CD14-positive monocyte (primary cell): ENCODE results near the gene ADAM23. TPM values are rescaled to one million over a fixed set of nuclear protein-coding genes. Genes with fewer than 3 reads are reported as not detected.

ENCODE experiments used
- DNase-seq, 3 donors: peaks; one replicate each; pipeline ENCODE4 v3.0.0-alpha.2; 2011 to 2022
- H2AFZ ChIP-seq: 2 replicates; pipeline ENCODE4 v1.6.0; 2012; ENCODE audit warnings: mild to moderate bottlenecking, low read depth, low read length, inconsistent platforms; ENCODE audit not compliant: insufficient read depth, poor library complexity, severe bottlenecking
- H3K27ac ChIP-seq, 2 donors: 1 replicate in 1 of 2; 2 replicates in 1 of 2; pipeline ENCODE4 v1.5.1; 2012 to 2013; ENCODE audit warnings: low read length in 2 of 2, control low read depth in 1 of 2, inconsistent platforms in 1 of 2, low read depth in 1 of 2, mild to moderate bottlenecking in 1 of 2
- H3K27me3 ChIP-seq, 2 donors: one replicate each; pipeline versions ENCODE4 v1.6.0 to v1.6.1; 2011 to 2013; ENCODE audit warnings: low read length in 2 of 2; ENCODE audit not compliant: control insufficient read depth in 2 of 2, insufficient read depth in 2 of 2
- H3K36me3 ChIP-seq, 2 donors: replicated peaks in 1 of 2; 1 replicate in 1 of 2; 2 replicates in 1 of 2; pipeline versions ENCODE4 v1.5.1 to v1.6.1; 2012 to 2013; ENCODE audit warnings: low read length in 2 of 2, control low read depth in 1 of 2, inconsistent platforms in 1 of 2, mild to moderate bottlenecking in 1 of 2; ENCODE audit not compliant: insufficient read depth in 2 of 2, control insufficient read depth in 1 of 2
- H3K4me1 ChIP-seq, 2 donors: 1 replicate in 1 of 2; 2 replicates in 1 of 2; pipeline versions ENCODE4 v1.5.1 to v1.6.1; 2012 to 2013; ENCODE audit warnings: low read length in 2 of 2, control low read depth in 1 of 2, inconsistent platforms in 1 of 2, mild to moderate bottlenecking in 1 of 2, moderate library complexity in 1 of 2; ENCODE audit not compliant: insufficient read depth in 2 of 2, control insufficient read depth in 1 of 2
- H3K4me2 ChIP-seq: replicated peaks from 2 replicates; pipeline ENCODE3; 2012; ENCODE audit warnings: low read length, moderate library complexity, mild to moderate bottlenecking; ENCODE audit not compliant: poor library complexity, severe bottlenecking; ENCODE audit errors: extremely low read depth
- H3K4me3 ChIP-seq, 3 experiments: fragments of 200-600 bp in 1 of 3; sonication (generic) in 1 of 3; replicated peaks in 1 of 3; 1 replicate in 2 of 3; 2 replicates in 1 of 3; pipeline ENCODE4 v1.5.1; 2011 to 2013; ENCODE audit warnings: low read length in 3 of 3, mild to moderate bottlenecking in 3 of 3, control low read depth in 2 of 3, low read depth in 2 of 3, inconsistent platforms in 1 of 3, moderate library complexity in 1 of 3
- H3K79me2 ChIP-seq: 2 replicates; pipeline ENCODE4 v1.6.0; 2012; ENCODE audit warnings: mild to moderate bottlenecking, control low read depth, inconsistent platforms, low read length, moderate library complexity; ENCODE audit not compliant: insufficient read depth
- H3K9ac ChIP-seq: 2 replicates; pipeline ENCODE4 v1.6.0; 2017; ENCODE audit warnings: low read length, mild to moderate bottlenecking; ENCODE audit not compliant: insufficient read depth, poor library complexity, severe bottlenecking
- H3K9me3 ChIP-seq, 2 donors: replicated peaks in 1 of 2; 1 replicate in 1 of 2; 2 replicates in 1 of 2; pipeline versions ENCODE4 v1.5.1 to v1.6.1; 2012 to 2013; ENCODE audit warnings: low read length in 2 of 2, control low read depth in 1 of 2; ENCODE audit not compliant: control insufficient read depth in 1 of 2, insufficient read depth in 1 of 2
- H4K20me1 ChIP-seq: 2 replicates; pipeline ENCODE4 v1.6.0; 2012; ENCODE audit warnings: mild to moderate bottlenecking, low read length, control low read depth, moderate library complexity; ENCODE audit not compliant: insufficient read depth
- H3K27ac Mint-ChIP-seq, 7 donors: one replicate each; pipeline ENCODE4 v1.8.0; 2020; ENCODE audit warnings: mild to moderate bottlenecking in 7 of 7, mixed read lengths in 7 of 7, moderate library complexity in 6 of 7, inconsistent platforms in 2 of 7
- H3K27me3 Mint-ChIP-seq, 3 donors: one replicate each; pipeline ENCODE4 v1.8.0; 2021 to 2022; ENCODE audit warnings: low read depth in 3 of 3, mild to moderate bottlenecking in 3 of 3, mixed read lengths in 3 of 3, moderate library complexity in 3 of 3, inconsistent platforms in 1 of 3
- H3K36me3 Mint-ChIP-seq, 2 donors: one replicate each; pipeline ENCODE4 v1.8.0; 2020; ENCODE audit warnings: mixed read lengths in 2 of 2, inconsistent platforms in 1 of 2, mild to moderate bottlenecking in 1 of 2
- H3K4me1 Mint-ChIP-seq: one replicate; pipeline ENCODE4 v1.8.0; 2020; ENCODE audit warnings: mild to moderate bottlenecking, mixed read lengths
- H3K4me3 Mint-ChIP-seq, 2 donors: one replicate each; pipeline ENCODE4 v1.8.0; 2020; ENCODE audit warnings: mild to moderate bottlenecking in 2 of 2, mixed read lengths in 2 of 2, moderate library complexity in 1 of 2
- H3K9me3 Mint-ChIP-seq, 7 donors: one replicate each; pipeline ENCODE4 v1.8.0; 2020 to 2022; ENCODE audit warnings: mixed read lengths in 7 of 7, mild to moderate bottlenecking in 6 of 7, moderate library complexity in 6 of 7, inconsistent platforms in 2 of 7
- CTCF ChIP-seq: fragments of 200-600 bp; IDR thresholded peaks from one replicate; pipeline ENCODE4 v1.8.0; 2022; ENCODE audit warnings: antibody characterized with exemption, mild to moderate bottlenecking
- WGBS: methylation state at CpG from one replicate; pipeline ENCODE4 v1.1.5; 2013; ENCODE audit warnings: missing lambda C conversion rate; ENCODE audit not compliant: insufficient coverage; 5-methylcytosine and 5-hydroxymethylcytosine counted together
- intact Hi-C, 2 donors: fragments of 100-400 bp; cut with micrococcal nuclease; formaldehyde crosslinking; loops; one replicate each; pipeline versions ENCODE4 v1.15.0 to v1.15.1; 2023
- polyA plus RNA-seq, 3 donors: library from polyadenylated mRNA; depleted of rRNA in 1 of 3; unstranded in 2 of 3; stranded (reverse) in 1 of 3; fragments of 300-500 nt in 2 of 3; fragments of >200 nt in 1 of 3; fragmentation: Illumina TruSeq in 2 of 3; gene quantifications; 1 replicate in 2 of 3; 2 replicates in 1 of 3; pipeline ENCODE4 v1.2.3, GENCODE V29; 2012 to 2021

Gene ADAM23
- polyA plus RNA-seq, 3 donors: not detected

GRCh38 chr2:206657087-206657486, 213.8 kb downstream of the ADAM23 start:
- no peak overlapping the region for H3K27ac Mint-ChIP-seq
- H4K20me1 ChIP-seq: no peaks in the 10 kb centered on the region
- no peaks in the 10 kb centered on the region for H3K4me1 Mint-ChIP-seq
- DNase-seq: no peak
- no peak overlapping the region for H3K4me2 ChIP-seq
- no peaks in the 10 kb centered on the region for H3K27me3 ChIP-seq
- peaks cover 0 to 3% of the 10 kb centered on the region in 2 donors for H3K9me3 ChIP-seq
- no peaks in the 10 kb centered on the region for H3K79me2 ChIP-seq
- H3K4me3 Mint-ChIP-seq: no peak overlapping the region
- no peak overlapping the region for H3K4me3 ChIP-seq
- no peaks in the 10 kb centered on the region for H3K36me3 ChIP-seq
- H3K9me3 Mint-ChIP-seq: peaks cover 0 to 13% (median 4%) of the 10 kb centered on the region in 7 donors
- intact Hi-C loops: no loop called here
- H3K36me3 Mint-ChIP-seq: no peaks in the 10 kb centered on the region
- no CpG with 5 or more reads among the region's 1 CpG for WGBS
- no peaks in the 10 kb centered on the region for H3K4me1 ChIP-seq
- no peak for TF ChIP-seq CTCF
- H2AFZ ChIP-seq: no peak overlapping the region
- H3K9ac ChIP-seq: no peak overlapping the region
- peaks cover 0 to 3% (median 0%) of the 10 kb centered on the region in 3 donors for H3K27me3 Mint-ChIP-seq
- H3K27ac ChIP-seq: no peak overlapping the region

GRCh38 chr2:206665251-206665650, 221.9 kb downstream of the ADAM23 start:
- Histone ChIP-seq H3K27ac (no peak overlapping the region), H3K79me2 (no peaks in the 10 kb centered on the region), H2AFZ (no peak overlapping the region), H3K36me3 (no peaks in the 10 kb centered on the region), H3K4me3 (no peak overlapping the region), H3K27me3 (no peaks in the 10 kb centered on the region), H3K9ac (no peak overlapping the region), H3K9me3 (no peaks in the 10 kb centered on the region), H3K4me2 (no peak overlapping the region), H3K4me1 (no peaks in the 10 kb centered on the region), H4K20me1 (no peaks in the 10 kb centered on the region)
- Mint-ChIP-seq H3K9me3 (peaks cover 0 to 2% (median 0%) of the 10 kb centered on the region in 7 donors), H3K36me3 (no peaks in the 10 kb centered on the region), H3K27me3 (peaks cover 0 to 3% (median 0%) of the 10 kb centered on the region in 3 donors), H3K27ac (no peak overlapping the region), H3K4me3 (no peak overlapping the region), H3K4me1 (no peaks in the 10 kb centered on the region)
- TF ChIP-seq CTCF: no peak
- intact Hi-C loops: no loop called here
- DNase-seq: no peak
- no CpG with 5 or more reads among the region's 3 CpGs for WGBS

Other genes with a start within 250 kb of the ADAM23 start
- gene ZDBF2, start 168.9 kb upstream of the ADAM23 start, polyA plus RNA-seq: under 1 TPM in 2 of 3 donors, not detected in 1; 0.16 to 0.18 TPM
- not detected for gene FAM237A, start 199.0 kb downstream of the ADAM23 start, polyA plus RNA-seq